SK-N-SH treated with all-trans-retinoic acid at 6 μM for 48 hours (cell line): Measurements from ENCODE around the gene IFT74.

Experiments
- ATAC-seq: fragments of 200-7000 bp; cut with Tn5 transposase; 3 replicates; pipeline ENCODE4 v1.9.1; 2020; ENCODE audit warnings: mild to moderate bottlenecking, moderate library complexity
- ARNTL ChIP-seq: fragments of 450-650 bp; formaldehyde crosslinking; IDR thresholded peaks from 2 replicates; pipeline ENCODE4 v1.5.0; 2020; ENCODE audit warnings: low read depth, mild to moderate bottlenecking, moderate library complexity, borderline replicate concordance
- BACH2 ChIP-seq: fragments of 250-450 bp; sonication (Bioruptor Pico); IDR thresholded peaks from 2 replicates; pipeline ENCODE4 v1.9.0; 2021; ENCODE audit warnings: mild to moderate bottlenecking, borderline replicate concordance
- CSDC2 ChIP-seq: fragments of 250-450 bp; sonication (Bioruptor Pico); IDR thresholded peaks from 2 replicates; pipeline ENCODE4 v1.5.0; 2020; ENCODE audit warnings: mild to moderate bottlenecking, moderate library complexity
- ESRRG ChIP-seq: fragments of 250-450 bp; sonication (Bioruptor Pico); IDR thresholded peaks from 2 replicates; pipeline ENCODE4 v1.6.1; 2021; ENCODE audit warnings: mild to moderate bottlenecking
- ISL1 ChIP-seq: fragments of 250-450 bp; sonication (Bioruptor Pico); IDR thresholded peaks from 2 replicates; pipeline ENCODE4 v2.1.2; 2022; ENCODE audit warnings: mild to moderate bottlenecking, moderate library complexity
- OSR1 ChIP-seq: fragments of 250-450 bp; sonication (Bioruptor Pico); IDR thresholded peaks from 2 replicates; pipeline ENCODE4 v1.8.0; 2022; ENCODE audit warnings: moderate library complexity, mild to moderate bottlenecking, inconsistent platforms
- PPARA ChIP-seq: fragments of 250-450 bp; sonication (Bioruptor Pico); IDR thresholded peaks from 2 replicates; pipeline ENCODE4 v1.5.0; 2020; ENCODE audit warnings: mild to moderate bottlenecking, borderline replicate concordance
- RARB ChIP-seq: fragments of 250-450 bp; sonication (Bioruptor Pico); IDR thresholded peaks from 2 replicates; pipeline ENCODE4 v1.8.0; 2021; ENCODE audit warnings: mild to moderate bottlenecking, moderate library complexity
- SNAI2 ChIP-seq: fragments of 250-450 bp; sonication (Bioruptor Pico); IDR thresholded peaks from 2 replicates; pipeline ENCODE4 v1.5.0; 2020; ENCODE audit warnings: mild to moderate bottlenecking, moderate library complexity
- TCF4 ChIP-seq: fragments of 250-450 bp; sonication (Bioruptor Pico); IDR thresholded peaks from 2 replicates; pipeline ENCODE4 v1.8.0; 2021; ENCODE audit warnings: mild to moderate bottlenecking, moderate library complexity, borderline replicate concordance
- TOX ChIP-seq: fragments of 250-450 bp; sonication (Bioruptor Pico); IDR thresholded peaks from 2 replicates; pipeline ENCODE4 v1.8.0; 2021; ENCODE audit warnings: mild to moderate bottlenecking, moderate library complexity, borderline replicate concordance
- ZC3H10 ChIP-seq: fragments of 250-450 bp; sonication (Bioruptor Pico); IDR thresholded peaks from 2 replicates; pipeline ENCODE4 v1.5.1; 2021; ENCODE audit warnings: mild to moderate bottlenecking, moderate library complexity
- ZFP3 ChIP-seq: fragments of 250-450 bp; sonication (Bioruptor Pico); IDR thresholded peaks from 2 replicates; pipeline ENCODE4 v1.5.0; 2020; ENCODE audit warnings: mild to moderate bottlenecking, moderate library complexity
- ZFP30 ChIP-seq: fragments of 450-650 bp; formaldehyde crosslinking; IDR thresholded peaks from 2 replicates; pipeline ENCODE4 v1.5.0; 2022; ENCODE audit warnings: mild to moderate bottlenecking, moderate library complexity
- ZNF565 ChIP-seq: fragments of 450-650 bp; formaldehyde crosslinking; conservative IDR thresholded peaks from 2 replicates; pipeline ENCODE4 v1.5.0; 2020; ENCODE audit warnings: low read depth, mild to moderate bottlenecking, moderate library complexity
- ZNF70 ChIP-seq: fragments of 450-650 bp; formaldehyde crosslinking; IDR thresholded peaks from 2 replicates; pipeline ENCODE4 v1.5.0; 2020; ENCODE audit warnings: mild to moderate bottlenecking, moderate library complexity
- TF ChIP-seq, protein P1 (sequence below): fragments of 250-450 bp; sonication (Bioruptor Pico); IDR thresholded peaks from 2 replicates; pipeline ENCODE4 v1.5.0; 2020; ENCODE audit warnings: mild to moderate bottlenecking, moderate library complexity
- TF ChIP-seq, protein P2 (sequence below): fragments of 250-450 bp; sonication (Bioruptor Pico); IDR thresholded peaks from 2 replicates; pipeline ENCODE4 v1.8.0; 2021; ENCODE audit warnings: low read depth, mild to moderate bottlenecking, moderate library complexity, borderline replicate concordance
- TF ChIP-seq, protein P3 (sequence below): fragments of 250-450 bp; sonication (Bioruptor Pico); IDR thresholded peaks from 2 replicates; pipeline ENCODE4 v1.5.1; 2020; ENCODE audit warnings: low read depth, mild to moderate bottlenecking, moderate library complexity
- TF ChIP-seq, protein P4 (sequence below): fragments of 250-450 bp; sonication (Bioruptor Pico); IDR thresholded peaks from 2 replicates; pipeline ENCODE4 v1.8.0; 2020; ENCODE audit warnings: mild to moderate bottlenecking, moderate library complexity, borderline replicate concordance
- TF ChIP-seq, protein P5 (sequence below): fragments of 250-450 bp; sonication (Bioruptor Pico); IDR thresholded peaks from 2 replicates; pipeline ENCODE4 v1.5.1; 2021; ENCODE audit warnings: mild to moderate bottlenecking, moderate library complexity

IFT74 gene

DNA sequence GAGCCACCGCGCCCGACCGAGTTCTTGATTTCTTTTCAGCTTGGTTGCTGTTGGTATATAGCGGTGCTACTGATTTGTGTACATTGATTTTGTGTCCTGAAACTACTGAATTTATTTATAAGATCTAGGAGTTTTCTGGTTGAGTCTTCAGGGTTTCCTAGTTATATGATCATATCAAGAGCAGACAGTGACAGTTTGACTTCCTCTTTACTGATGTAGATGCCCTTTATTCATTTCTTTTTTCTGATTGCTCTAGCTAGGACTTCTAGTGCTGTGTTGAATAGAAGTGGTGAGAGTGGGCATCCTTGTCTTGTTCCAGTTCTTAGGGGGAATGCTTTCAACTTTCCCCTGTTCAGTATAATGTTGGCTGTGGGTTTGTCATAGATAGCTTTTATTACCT, 66.7 kb downstream of the IFT74 start:
- TF ChIP-seq OSR1 (CRISPR knock-in tag) (no peak), SNAI2 (no peak), TOX (CRISPR knock-in tag) (no peak), TCF4 (CRISPR knock-in tag) (no peak), BACH2 (no peak), ISL1 (CRISPR knock-in tag) (no peak), RARB (no peak), ARNTL (no peak), ZFP3 (CRISPR knock-in tag) (no peak), ESRRG (CRISPR knock-in tag) (no peak), ZC3H10 (CRISPR knock-in tag) (no peak), ZFP30 (CRISPR knock-in tag) (no peak), ZNF565 (CRISPR knock-in tag) (no peak), PPARA (CRISPR knock-in tag) (no peak), ZNF70 (CRISPR knock-in tag) (no peak), CSDC2 (no peak)
- TF ChIP-seq, protein P1, sequence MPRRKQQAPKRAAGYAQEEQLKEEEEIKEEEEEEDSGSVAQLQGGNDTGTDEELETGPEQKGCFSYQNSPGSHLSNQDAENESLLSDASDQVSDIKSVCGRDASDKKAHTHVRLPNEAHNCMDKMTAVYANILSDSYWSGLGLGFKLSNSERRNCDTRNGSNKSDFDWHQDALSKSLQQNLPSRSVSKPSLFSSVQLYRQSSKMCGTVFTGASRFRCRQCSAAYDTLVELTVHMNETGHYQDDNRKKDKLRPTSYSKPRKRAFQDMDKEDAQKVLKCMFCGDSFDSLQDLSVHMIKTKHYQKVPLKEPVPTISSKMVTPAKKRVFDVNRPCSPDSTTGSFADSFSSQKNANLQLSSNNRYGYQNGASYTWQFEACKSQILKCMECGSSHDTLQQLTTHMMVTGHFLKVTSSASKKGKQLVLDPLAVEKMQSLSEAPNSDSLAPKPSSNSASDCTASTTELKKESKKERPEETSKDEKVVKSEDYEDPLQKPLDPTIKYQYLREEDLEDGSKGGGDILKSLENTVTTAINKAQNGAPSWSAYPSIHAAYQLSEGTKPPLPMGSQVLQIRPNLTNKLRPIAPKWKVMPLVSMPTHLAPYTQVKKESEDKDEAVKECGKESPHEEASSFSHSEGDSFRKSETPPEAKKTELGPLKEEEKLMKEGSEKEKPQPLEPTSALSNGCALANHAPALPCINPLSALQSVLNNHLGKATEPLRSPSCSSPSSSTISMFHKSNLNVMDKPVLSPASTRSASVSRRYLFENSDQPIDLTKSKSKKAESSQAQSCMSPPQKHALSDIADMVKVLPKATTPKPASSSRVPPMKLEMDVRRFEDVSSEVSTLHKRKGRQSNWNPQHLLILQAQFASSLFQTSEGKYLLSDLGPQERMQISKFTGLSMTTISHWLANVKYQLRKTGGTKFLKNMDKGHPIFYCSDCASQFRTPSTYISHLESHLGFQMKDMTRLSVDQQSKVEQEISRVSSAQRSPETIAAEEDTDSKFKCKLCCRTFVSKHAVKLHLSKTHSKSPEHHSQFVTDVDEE (CRISPR knock-in tag), result no peak
- TF ChIP-seq, protein P2, sequence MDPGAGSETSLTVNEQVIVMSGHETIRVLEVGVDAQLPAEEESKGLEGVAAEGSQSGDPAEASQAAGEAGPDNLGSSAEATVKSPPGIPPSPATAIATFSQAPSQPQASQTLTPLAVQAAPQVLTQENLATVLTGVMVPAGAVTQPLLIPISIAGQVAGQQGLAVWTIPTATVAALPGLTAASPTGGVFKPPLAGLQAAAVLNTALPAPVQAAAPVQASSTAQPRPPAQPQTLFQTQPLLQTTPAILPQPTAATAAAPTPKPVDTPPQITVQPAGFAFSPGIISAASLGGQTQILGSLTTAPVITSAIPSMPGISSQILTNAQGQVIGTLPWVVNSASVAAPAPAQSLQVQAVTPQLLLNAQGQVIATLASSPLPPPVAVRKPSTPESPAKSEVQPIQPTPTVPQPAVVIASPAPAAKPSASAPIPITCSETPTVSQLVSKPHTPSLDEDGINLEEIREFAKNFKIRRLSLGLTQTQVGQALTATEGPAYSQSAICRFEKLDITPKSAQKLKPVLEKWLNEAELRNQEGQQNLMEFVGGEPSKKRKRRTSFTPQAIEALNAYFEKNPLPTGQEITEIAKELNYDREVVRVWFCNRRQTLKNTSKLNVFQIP (CRISPR knock-in tag), result no peak
- TF ChIP-seq, protein P3, sequence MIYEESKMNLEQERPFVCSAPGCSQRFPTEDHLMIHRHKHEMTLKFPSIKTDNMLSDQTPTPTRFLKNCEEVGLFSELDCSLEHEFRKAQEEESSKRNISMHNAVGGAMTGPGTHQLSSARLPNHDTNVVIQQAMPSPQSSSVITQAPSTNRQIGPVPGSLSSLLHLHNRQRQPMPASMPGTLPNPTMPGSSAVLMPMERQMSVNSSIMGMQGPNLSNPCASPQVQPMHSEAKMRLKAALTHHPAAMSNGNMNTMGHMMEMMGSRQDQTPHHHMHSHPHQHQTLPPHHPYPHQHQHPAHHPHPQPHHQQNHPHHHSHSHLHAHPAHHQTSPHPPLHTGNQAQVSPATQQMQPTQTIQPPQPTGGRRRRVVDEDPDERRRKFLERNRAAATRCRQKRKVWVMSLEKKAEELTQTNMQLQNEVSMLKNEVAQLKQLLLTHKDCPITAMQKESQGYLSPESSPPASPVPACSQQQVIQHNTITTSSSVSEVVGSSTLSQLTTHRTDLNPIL, result no peak
- TF ChIP-seq, all 23 proteins: peak for 0
- ATAC-seq, result no peak

DNA sequence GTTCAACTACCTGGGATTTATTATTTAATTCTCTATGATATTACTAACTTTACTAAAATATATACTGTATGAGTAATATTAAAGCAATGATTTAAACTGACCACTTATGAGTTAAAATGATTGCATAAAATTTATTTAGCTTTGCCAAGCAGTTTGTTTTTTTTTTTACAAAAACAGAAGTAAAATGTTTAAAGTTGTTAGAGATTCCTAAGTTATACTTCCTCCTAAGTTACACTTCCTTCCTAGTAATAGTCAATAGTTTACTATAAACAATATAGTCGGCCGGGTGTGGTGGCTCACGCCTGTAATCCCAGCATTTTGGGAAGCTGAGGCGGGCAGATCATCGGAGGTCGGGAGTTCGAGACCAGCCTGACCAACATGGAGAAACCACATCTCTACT, 73.0 kb downstream of the IFT74 start:
- no peak for ATAC-seq
- TF ChIP-seq, protein P4, sequence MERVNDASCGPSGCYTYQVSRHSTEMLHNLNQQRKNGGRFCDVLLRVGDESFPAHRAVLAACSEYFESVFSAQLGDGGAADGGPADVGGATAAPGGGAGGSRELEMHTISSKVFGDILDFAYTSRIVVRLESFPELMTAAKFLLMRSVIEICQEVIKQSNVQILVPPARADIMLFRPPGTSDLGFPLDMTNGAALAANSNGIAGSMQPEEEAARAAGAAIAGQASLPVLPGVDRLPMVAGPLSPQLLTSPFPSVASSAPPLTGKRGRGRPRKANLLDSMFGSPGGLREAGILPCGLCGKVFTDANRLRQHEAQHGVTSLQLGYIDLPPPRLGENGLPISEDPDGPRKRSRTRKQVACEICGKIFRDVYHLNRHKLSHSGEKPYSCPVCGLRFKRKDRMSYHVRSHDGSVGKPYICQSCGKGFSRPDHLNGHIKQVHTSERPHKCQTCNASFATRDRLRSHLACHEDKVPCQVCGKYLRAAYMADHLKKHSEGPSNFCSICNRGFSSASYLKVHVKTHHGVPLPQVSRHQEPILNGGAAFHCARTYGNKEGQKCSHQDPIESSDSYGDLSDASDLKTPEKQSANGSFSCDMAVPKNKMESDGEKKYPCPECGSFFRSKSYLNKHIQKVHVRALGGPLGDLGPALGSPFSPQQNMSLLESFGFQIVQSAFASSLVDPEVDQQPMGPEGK (CRISPR knock-in tag), result no peak
- TF ChIP-seq PPARA (CRISPR knock-in tag) (no peak), TCF4 (CRISPR knock-in tag) (no peak), ARNTL (no peak), ZFP3 (CRISPR knock-in tag) (no peak), ZFP30 (CRISPR knock-in tag) (no peak), ZC3H10 (CRISPR knock-in tag) (no peak), ZNF70 (CRISPR knock-in tag) (no peak), TOX (CRISPR knock-in tag) (no peak), SNAI2 (no peak)
- TF ChIP-seq, protein P1 (CRISPR knock-in tag), result no peak
- TF ChIP-seq, protein P2 (CRISPR knock-in tag), result no peak
- TF ChIP-seq, protein P5, sequence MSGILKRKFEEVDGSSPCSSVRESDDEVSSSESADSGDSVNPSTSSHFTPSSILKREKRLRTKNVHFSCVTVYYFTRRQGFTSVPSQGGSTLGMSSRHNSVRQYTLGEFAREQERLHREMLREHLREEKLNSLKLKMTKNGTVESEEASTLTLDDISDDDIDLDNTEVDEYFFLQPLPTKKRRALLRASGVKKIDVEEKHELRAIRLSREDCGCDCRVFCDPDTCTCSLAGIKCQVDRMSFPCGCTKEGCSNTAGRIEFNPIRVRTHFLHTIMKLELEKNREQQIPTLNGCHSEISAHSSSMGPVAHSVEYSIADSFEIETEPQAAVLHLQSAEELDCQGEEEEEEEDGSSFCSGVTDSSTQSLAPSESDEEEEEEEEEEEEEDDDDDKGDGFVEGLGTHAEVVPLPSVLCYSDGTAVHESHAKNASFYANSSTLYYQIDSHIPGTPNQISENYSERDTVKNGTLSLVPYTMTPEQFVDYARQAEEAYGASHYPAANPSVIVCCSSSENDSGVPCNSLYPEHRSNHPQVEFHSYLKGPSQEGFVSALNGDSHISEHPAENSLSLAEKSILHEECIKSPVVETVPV (CRISPR knock-in tag), result no peak
- TF ChIP-seq, protein P3, result no peak
